ENCODE results near the gene REC114.

DNA sequence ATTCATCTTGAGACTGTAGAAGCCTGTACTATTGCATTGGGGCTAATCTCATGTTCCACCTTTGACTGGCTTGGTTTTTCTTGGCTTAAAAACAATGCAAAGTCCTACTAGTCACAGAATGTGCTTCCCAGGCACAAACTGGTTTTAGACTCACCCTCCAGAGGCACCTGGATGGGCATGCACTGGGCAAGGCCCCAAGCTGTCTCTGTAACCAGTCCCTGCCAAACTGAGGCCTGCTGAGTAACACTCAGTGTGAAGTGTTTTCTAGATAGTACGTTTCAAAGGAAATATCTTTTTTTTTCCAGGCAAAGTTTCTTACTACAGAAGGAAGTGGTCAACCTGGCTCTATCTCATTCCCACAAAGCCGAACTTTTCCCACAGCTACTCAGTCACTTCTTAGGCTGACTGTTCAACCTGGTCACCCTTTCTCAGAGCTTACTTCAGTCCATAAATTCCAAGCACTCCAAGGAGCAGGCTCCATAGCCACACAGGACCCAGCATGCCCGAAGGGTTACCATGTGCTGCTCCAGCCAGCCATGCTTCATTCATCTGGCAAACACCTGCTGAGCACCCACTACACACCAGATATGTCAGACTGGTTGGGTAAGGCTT lies 132.8 kb downstream of the REC114 start:
- TF ChIP-seq, protein P1, sequence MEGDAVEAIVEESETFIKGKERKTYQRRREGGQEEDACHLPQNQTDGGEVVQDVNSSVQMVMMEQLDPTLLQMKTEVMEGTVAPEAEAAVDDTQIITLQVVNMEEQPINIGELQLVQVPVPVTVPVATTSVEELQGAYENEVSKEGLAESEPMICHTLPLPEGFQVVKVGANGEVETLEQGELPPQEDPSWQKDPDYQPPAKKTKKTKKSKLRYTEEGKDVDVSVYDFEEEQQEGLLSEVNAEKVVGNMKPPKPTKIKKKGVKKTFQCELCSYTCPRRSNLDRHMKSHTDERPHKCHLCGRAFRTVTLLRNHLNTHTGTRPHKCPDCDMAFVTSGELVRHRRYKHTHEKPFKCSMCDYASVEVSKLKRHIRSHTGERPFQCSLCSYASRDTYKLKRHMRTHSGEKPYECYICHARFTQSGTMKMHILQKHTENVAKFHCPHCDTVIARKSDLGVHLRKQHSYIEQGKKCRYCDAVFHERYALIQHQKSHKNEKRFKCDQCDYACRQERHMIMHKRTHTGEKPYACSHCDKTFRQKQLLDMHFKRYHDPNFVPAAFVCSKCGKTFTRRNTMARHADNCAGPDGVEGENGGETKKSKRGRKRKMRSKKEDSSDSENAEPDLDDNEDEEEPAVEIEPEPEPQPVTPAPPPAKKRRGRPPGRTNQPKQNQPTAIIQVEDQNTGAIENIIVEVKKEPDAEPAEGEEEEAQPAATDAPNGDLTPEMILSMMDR (IDR thresholded peaks at IDR 0.05; ENCODE audit: poor library complexity), result no peak
- no peak for TF ChIP-seq EZH2 (IDR thresholded peaks at IDR 0.05; ENCODE audit: borderline replicate concordance)
